DND-41 (cell line): ENCODE data around the gene TRIM63.

ENCODE experiments used
- CTCF ChIP-seq: IDR thresholded peaks from 2 replicates; pipeline ENCODE4 v1.5.1; 2012; ENCODE audit warnings: borderline replicate concordance, low read length, moderate library complexity, mild to moderate bottlenecking; ENCODE audit not compliant: poor library complexity, severe bottlenecking; ENCODE audit errors: extremely low read depth
- EZH2 ChIP-seq: IDR thresholded peaks from 3 replicates; pipeline ENCODE4 v1.6.1; 2012; ENCODE audit warnings: borderline replicate concordance, low read depth, mild to moderate bottlenecking, moderate library complexity, low read length, inconsistent platforms; ENCODE audit not compliant: severe bottlenecking

DNA sequence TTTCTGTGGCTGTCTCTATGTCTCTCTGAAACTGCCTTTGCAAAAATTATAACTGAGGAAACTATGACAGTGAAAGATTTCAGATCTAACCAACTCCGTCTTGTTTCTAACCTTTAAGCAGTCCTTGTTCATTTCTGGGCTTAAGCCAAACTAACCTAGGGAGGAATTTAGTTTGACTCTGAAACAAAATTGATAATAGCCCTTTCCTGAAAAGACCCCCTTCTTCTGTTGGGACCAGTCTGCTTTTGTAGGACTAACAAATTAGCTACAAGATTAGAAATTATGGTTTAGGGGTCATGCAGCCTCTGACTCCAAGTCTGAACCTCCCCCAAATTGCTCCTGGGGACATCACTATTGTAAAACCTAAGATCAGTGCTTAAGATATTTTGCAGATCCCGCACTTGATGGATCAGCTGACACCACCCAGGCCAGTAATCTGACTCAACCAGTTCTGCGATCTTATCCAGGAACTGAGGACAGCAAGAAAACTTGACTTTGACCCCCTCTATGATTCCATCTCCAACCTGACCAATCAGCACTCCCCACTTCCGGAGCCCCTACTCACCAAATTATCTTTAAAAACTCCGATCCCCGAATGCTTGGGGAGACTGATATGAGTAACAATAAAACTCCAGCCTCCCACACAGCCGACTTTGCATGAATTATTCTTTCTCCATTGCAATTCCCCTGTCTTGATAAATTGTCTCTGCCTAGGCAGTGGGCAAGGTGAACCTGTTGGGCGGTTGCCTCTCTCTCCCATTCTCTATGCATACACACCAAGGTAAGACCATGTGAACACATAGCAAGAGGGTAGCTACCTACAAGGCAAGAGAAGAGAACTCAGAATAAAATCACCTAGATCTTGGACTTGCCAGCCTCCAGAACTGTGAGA is 11.1 kb upstream of the TRIM63 start:
- TF ChIP-seq CTCF = no peak
- no peak for TF ChIP-seq EZH2
